ENCODE data around the gene LIPC. TPM values are rescaled to one million over a fixed set of nuclear protein-coding genes. Genes with fewer than 3 reads are reported as not detected.

Gene LIPC
- total and polyA plus RNA-seq, 9 of the 15 experiments (the other 6 are each of a cell fraction or from before 2014, with no cell fraction given), result 0.07 to 0.41 (median 0.11) TPM; not detected in 2

GRCh38 chr15:58521293-58521991 is 89.7 kb downstream of the LIPC start (continued):
- TF ChIP-seq PATZ1 (CRISPR knock-in tag; IDR thresholded peaks at IDR 0.05; ENCODE audit: borderline replicate concordance) (no peak), HDAC6 (IDR thresholded peaks at IDR 0.05; ENCODE audit: low read depth, low read length) (no peak), PHF8 (IDR thresholded peaks at IDR 0.05; ENCODE audit: borderline replicate concordance, low read length) (peak; percentile 61; the same call in 1 of the 2 replicates), WHSC1 (IDR thresholded peaks at IDR 0.05; ENCODE audit: low read length) (no peak), CGGBP1 (CRISPR knock-in tag; IDR thresholded peaks at IDR 0.05) (no peak), MYNN (IDR thresholded peaks at IDR 0.05) (0 out of 2 replicates have a peak, but pooled peaks have one; percentile 59), MYNN (CRISPR knock-in tag; IDR thresholded peaks at IDR 0.05) (no peak), SRSF9 (IDR thresholded peaks at IDR 0.05; ENCODE audit: borderline replicate concordance, low read depth, low read length) (no peak), RFX1 (IDR thresholded peaks at IDR 0.05) (no peak), TAF7 (tag; IDR thresholded peaks at IDR 0.05) (peak; percentile 42; the same call in 1 of the 2 replicates), ILK (tag; IDR thresholded peaks at IDR 0.05; ENCODE audit: borderline replicate concordance, low read depth) (no peak), SIRT6 (IDR thresholded peaks at IDR 0.05; ENCODE audit: low read depth, low read length) (no peak), HDAC2 (IDR thresholded peaks at IDR 0.05) (peak; percentile 97), CREB3L1 (IDR thresholded peaks at IDR 0.05; ENCODE audit: borderline replicate concordance, low read depth) (0 out of 2 replicates have a peak, but pooled peaks have one; percentile 58), TAL1 (IDR thresholded peaks at IDR 0.05) (peak; percentile 66), CREM (IDR thresholded peaks at IDR 0.05; ENCODE audit: low read depth) (peak; percentile 93), THRB (CRISPR knock-in tag; conservative IDR thresholded peaks at IDR 0.05) (peak; percentile 77; the same call in 1 of the 2 replicates), ZNF124 (CRISPR knock-in tag; IDR thresholded peaks at IDR 0.05) (no peak), RAD21 (CRISPR knock-in tag; conservative IDR thresholded peaks at IDR 0.05 in 1 of 2, IDR thresholded peaks at IDR 0.05 in 1 of 2) (peak in 1 of 2 experiments; percentile 36; a peak in 1 of 4 replicates), ZNF324 (CRISPR knock-in tag; IDR thresholded peaks at IDR 0.05) (no peak), COPS2 (conservative IDR thresholded peaks at IDR 0.05) (no peak), MXI1 (IDR thresholded peaks at IDR 0.05; ENCODE audit: low read depth, low read length) (no peak), ATF2 (CRISPR knock-in tag; IDR thresholded peaks at IDR 0.05) (no peak)
